Thyroid gland (tissue), 4 donors: Measurements from ENCODE around the gene ACSL3.

ENCODE experiments used
- CTCF ChIP-seq, 6 experiments: fragments of 200-600 bp in 3 of 6; fragments of 450-650 bp in 3 of 6; sonication (generic) in 3 of 6; IDR thresholded peaks; one replicate each; pipeline ENCODE4 v1.5.1; 2016 to 2019; ENCODE audit warnings: antibody characterized with exemption in 6 of 6, mild to moderate bottlenecking in 2 of 6, inconsistent platforms in 1 of 6, moderate library complexity in 1 of 6
- POLR2A ChIP-seq, 2 donors: fragments of 450-650 bp; IDR thresholded peaks; one replicate each; pipeline ENCODE4 v1.6.1; 2017; ENCODE audit warnings: antibody characterized with exemption in 2 of 2, mild to moderate bottlenecking in 2 of 2, moderate library complexity in 1 of 2

GRCh38 chr2:222884805-222885424 is 24.1 kb downstream of the ACSL3 start:
- TF ChIP-seq POLR2A (IDR thresholded peaks at IDR 0.05) (no peak), CTCF (IDR thresholded peaks at IDR 0.05) (no peak)
